Activated CD8-positive, alpha-beta memory T cell treated with anti-CD3 and anti-CD28 coated beads, Interleukin-2, amount 50 U/mL, for 24 hours (primary cell): ENCODE measurements around the gene EED.

Source experiments
- DNase-seq: peaks from one replicate; pipeline ENCODE4 v3.0.0-alpha.2; 2020; ENCODE audit errors: extremely low read depth

Gene EED, protein sequence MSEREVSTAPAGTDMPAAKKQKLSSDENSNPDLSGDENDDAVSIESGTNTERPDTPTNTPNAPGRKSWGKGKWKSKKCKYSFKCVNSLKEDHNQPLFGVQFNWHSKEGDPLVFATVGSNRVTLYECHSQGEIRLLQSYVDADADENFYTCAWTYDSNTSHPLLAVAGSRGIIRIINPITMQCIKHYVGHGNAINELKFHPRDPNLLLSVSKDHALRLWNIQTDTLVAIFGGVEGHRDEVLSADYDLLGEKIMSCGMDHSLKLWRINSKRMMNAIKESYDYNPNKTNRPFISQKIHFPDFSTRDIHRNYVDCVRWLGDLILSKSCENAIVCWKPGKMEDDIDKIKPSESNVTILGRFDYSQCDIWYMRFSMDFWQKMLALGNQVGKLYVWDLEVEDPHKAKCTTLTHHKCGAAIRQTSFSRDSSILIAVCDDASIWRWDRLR

GRCh38 chr11:86244522-86245368 lies at the start of gene EED:
Gene EED, plus strand, starts transcription at chr11:86244753. Its CDS starts 477 bp downstream, at chr11:86245230.
- peak; percentile 86 for DNase-seq

- no peak for DNase-seq
These were observed 49.6 kb upstream of the EED start for GRCh38 chr11:86194998-86195397.

- no peak for DNase-seq
These were observed 48.4 kb upstream of the EED start for GRCh38 chr11:86196085-86196696.

GRCh38 chr11:86196913-86197312 lies 47.6 kb upstream of the EED start:
- no peak for DNase-seq

DNA sequence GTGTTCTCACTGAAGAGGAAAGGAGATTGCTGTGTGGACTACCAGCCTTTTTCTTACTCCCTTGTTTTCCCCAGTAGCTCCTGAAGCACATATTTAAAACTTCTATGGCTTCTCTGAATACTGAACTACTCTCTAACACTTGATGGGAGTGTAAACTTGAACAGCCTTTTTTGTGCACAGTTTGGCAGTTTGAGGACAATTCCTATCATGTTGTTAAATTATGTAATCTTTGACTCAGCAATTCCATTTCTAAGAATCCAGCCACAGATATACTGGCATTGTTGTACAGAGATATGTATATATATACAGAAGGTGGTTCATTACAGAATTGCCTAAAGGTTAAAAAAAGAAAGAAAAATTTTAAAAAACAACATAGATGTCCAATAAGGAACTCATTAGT lies 47.1 kb upstream of the EED start:
- no peak for DNase-seq

DNA sequence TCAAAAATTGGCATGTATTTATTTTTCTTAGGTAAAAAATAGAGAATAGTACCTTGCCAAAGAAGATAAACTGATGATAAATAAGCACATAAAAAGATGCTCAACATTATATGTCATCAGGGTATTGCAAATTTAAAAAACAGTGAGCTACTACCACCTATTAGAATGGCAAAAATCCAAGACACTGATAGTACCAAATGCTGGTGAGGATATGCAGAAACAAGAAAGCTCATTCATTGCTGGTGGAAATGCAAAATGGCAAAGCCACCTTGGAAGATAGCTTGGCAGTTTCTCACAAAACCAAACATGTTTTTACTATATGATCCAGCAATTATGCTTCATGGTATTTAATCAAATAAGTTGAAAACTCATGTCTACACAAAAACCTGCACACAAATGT lies 46.4 kb upstream of the EED start:
- DNase-seq = no peak

GRCh38 chr11:86199354-86199753 lies 45.2 kb upstream of the EED start:
- DNase-seq = no peak

GRCh38 chr11:86201371-86201884 lies 43.1 kb upstream of the EED start:
- DNase-seq = no peak

- DNase-seq = no peak
These were observed 42.6 kb upstream of the EED start for GRCh38 chr11:86202013-86202336.

- DNase-seq = no peak
These were observed 40.2 kb upstream of the EED start for GRCh38 chr11:86204356-86204755.

GRCh38 chr11:86205421-86206336 lies 38.9 kb upstream of the EED start:
- DNase-seq = no peak

- DNase-seq = no peak
These were observed 38.2 kb upstream of the EED start for GRCh38 chr11:86206337-86206695.

DNA sequence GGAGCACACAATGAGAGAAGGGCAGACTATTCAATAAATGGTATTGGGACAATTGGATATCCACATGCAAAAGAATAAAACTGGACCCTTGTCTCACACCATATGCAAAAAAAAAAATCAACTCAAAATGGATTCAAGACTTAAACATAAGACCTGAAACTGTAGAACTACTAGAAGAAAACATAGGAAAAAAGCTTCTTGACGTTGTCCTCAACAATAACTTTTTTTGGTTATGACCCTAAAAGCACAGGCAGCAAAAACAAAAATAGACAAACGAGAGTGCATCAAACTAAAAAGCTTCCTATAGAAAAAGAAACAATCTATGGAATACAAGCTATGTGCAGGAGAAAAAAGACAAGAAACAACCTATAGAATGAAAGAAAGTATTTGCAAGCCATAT lies 37.1 kb upstream of the EED start:
- DNase-seq = no peak

DNA sequence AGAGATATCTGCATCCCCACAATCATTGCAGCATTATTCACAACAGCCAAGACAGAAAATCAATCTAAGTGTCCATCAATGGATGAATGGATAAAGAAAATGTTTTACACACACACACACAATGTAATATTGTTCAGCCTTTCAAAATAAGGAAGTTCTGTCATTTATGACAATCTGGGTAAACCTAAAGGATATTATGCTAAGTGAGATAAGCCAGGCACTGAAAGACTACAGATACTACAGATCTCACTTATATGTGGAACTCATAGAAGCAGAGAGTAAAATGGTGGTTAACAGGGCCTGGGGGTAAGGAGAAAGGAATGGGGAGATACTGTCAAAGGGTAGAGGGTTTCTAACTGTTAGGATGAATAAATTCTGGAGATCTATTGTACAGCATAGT lies 36.0 kb upstream of the EED start:
- no peak for DNase-seq

DNA sequence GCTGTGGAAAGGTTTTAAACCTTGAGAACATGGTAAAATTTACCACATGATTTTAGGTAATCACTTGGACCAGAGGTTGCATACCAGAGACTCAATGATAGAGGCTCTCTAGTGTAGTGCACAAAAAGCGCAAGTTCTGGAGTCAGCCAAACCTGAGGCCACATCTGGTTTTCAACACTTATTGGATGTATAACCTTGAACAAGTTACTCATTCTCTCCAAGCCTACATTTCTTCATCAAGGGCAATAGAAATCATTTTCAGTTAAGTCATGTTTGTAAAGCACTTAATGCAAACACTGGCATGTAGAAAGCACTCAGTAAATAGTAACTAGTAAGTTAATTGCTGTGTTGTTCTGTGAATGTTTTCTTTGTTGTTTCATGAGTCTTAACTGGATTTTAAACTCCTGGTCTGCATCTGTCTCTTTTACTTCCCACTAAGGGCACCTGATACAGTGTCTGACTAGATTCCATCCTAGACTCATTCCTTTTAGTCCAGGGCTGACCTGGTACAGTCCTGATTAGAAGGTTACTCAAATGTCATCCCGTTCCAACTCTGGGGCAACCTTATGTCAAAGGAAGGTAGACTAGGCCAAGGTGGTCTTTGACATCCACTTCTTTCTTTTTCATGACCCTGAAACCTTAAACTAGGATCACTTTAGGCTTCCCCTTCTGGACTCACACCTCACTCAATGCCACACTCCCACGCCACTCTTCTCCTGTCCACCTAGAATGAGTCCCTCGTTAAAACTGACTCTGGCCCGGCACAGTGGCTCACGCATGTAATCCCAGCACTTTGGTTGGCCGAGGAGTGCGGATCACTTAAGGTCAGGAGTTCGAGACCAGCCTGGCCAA lies 34.5 kb upstream of the EED start:
- no peak for DNase-seq

GRCh38 chr11:86210898-86211297 lies 33.7 kb upstream of the EED start:
- DNase-seq = no peak

DNA sequence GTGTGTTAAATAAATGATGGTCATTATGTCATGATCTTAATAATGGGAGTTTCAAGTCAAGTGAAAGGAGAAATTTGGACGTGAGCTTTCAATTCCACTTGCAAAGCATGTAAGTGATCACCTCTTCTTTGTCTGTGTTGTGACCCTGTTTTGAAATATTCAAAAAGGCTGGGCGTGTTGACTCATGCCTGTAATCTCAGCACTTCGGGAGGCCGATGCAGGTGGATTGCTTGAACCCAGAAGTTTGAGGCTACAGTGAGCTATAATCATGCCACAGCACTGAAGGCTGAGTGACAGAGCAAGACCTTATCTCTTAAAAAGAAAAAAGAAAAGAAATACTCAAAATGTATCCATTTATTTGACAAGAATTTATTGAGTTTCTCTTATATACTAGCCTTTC lies 32.9 kb upstream of the EED start:
- no peak for DNase-seq

GRCh38 chr11:86212019-86212611 lies 32.4 kb upstream of the EED start:
- DNase-seq = no peak

- DNase-seq = peak; percentile 69
These were observed 29.8 kb upstream of the EED start for GRCh38 chr11:86214710-86215109.
